HepG2 (cell line): Measurements from ENCODE around the gene MORF4L2. TPM values are rescaled to one million over a fixed set of nuclear protein-coding genes. Genes with fewer than 3 reads are reported as not detected.
A peak's percentile ranks its signal among the peaks of the same experiment; 100 is the strongest.

Experiments used
- AHDC1 ChIP-seq: sonication (generic); formaldehyde crosslinking; IDR thresholded peaks from 2 replicates; pipeline ENCODE4 v1.5.1; 2020; ENCODE audit warnings: mild to moderate bottlenecking, missing genetic modification reagents, borderline replicate concordance
- BRCA1 ChIP-seq: sonication (generic); formaldehyde crosslinking; IDR thresholded peaks from 2 replicates; pipeline ENCODE4 v1.4.0; 2020; ENCODE audit warnings: missing genetic modification reagents
- CBX5 ChIP-seq: sonication (generic); formaldehyde crosslinking; IDR thresholded peaks from 2 replicates; pipeline ENCODE4 v1.4.0; 2020; ENCODE audit warnings: missing genetic modification reagents, borderline replicate concordance
- CEBPG ChIP-seq: IDR thresholded peaks from 2 replicates; pipeline ENCODE4 v1.6.1; 2016
- FOXM1 ChIP-seq: sonication (generic); formaldehyde crosslinking; IDR thresholded peaks from 2 replicates; pipeline ENCODE4 v1.5.0; 2020; ENCODE audit warnings: missing genetic modification reagents
- GABPA ChIP-seq, 2 experiments: IDR thresholded peaks; 2 replicates each; pipeline ENCODE4 v1.6.1; 2011 to 2016; ENCODE audit warnings: low read depth in 2 of 2, low read length in 1 of 2, missing biosample characterization in 1 of 2, missing genetic modification characterization in 1 of 2
- MTA1 ChIP-seq: sonication (generic); formaldehyde crosslinking; IDR thresholded peaks from 2 replicates; pipeline ENCODE4 v1.4.0; 2020; ENCODE audit warnings: missing genetic modification reagents, mild to moderate bottlenecking, borderline replicate concordance
- NFKBIZ ChIP-seq: IDR thresholded peaks from 2 replicates; pipeline ENCODE4 v1.6.1; 2018; ENCODE audit warnings: missing genetic modification reagents, missing compliant biosample characterization
- NR2F1 ChIP-seq, 2 experiments: fragments of 450-650 bp in 1 of 2; formaldehyde crosslinking in 1 of 2; IDR thresholded peaks; 2 replicates each; pipeline versions ENCODE4 v1.5.0 to v1.6.1; 2016 to 2020; ENCODE audit warnings: mild to moderate bottlenecking in 1 of 2, missing compliant biosample characterization in 1 of 2, missing genetic modification reagents in 1 of 2, moderate library complexity in 1 of 2
- SMAD9 ChIP-seq: sonication (generic); formaldehyde crosslinking; IDR thresholded peaks from 2 replicates; pipeline ENCODE4 v1.5.1; 2020; ENCODE audit warnings: mild to moderate bottlenecking, missing genetic modification reagents
- SMARCC2 ChIP-seq: fragments of 450-650 bp; IDR thresholded peaks from 2 replicates; pipeline ENCODE4 v1.6.1; 2017; ENCODE audit warnings: antibody characterized with exemption, mild to moderate bottlenecking
- TFDP1 ChIP-seq: IDR thresholded peaks from 2 replicates; pipeline ENCODE4 v1.6.1; 2016; ENCODE audit warnings: missing compliant biosample characterization, missing genetic modification reagents, borderline replicate concordance
- ZBTB7B ChIP-seq: sonication (generic); formaldehyde crosslinking; IDR thresholded peaks from 2 replicates; pipeline ENCODE4 v1.4.0; 2020; ENCODE audit warnings: missing genetic modification reagents
- ZMYM4 ChIP-seq: sonication (generic); formaldehyde crosslinking; IDR thresholded peaks from 2 replicates; pipeline ENCODE4 v1.8.1; 2023; ENCODE audit warnings: mild to moderate bottlenecking, missing genetic modification reagents
- ZNF232 ChIP-seq: sonication (generic); formaldehyde crosslinking; IDR thresholded peaks from 2 replicates; pipeline ENCODE4 v1.4.0; 2020; ENCODE audit warnings: missing genetic modification reagents, borderline replicate concordance
- ZNF598 ChIP-seq: sonication (generic); formaldehyde crosslinking; IDR thresholded peaks from 2 replicates; pipeline ENCODE4 v1.5.1; 2020; ENCODE audit warnings: mild to moderate bottlenecking, missing genetic modification reagents, borderline replicate concordance
- ZNF616 ChIP-seq: sonication (generic); formaldehyde crosslinking; IDR thresholded peaks from 2 replicates; pipeline ENCODE4 v1.5.0; 2020; ENCODE audit warnings: low read depth, mild to moderate bottlenecking, missing genetic modification reagents
- ZNF672 ChIP-seq: sonication (generic); formaldehyde crosslinking; IDR thresholded peaks from 2 replicates; pipeline ENCODE4 v1.8.1; 2022; ENCODE audit warnings: missing genetic modification reagents
- ZNF761 ChIP-seq: sonication (generic); formaldehyde crosslinking; conservative IDR thresholded peaks from 2 replicates; pipeline ENCODE4 v1.4.0; 2020; ENCODE audit warnings: mild to moderate bottlenecking, missing genetic modification reagents
- polyA plus RNA-seq, 8 experiments: library from polyadenylated mRNA; depleted of rRNA in 3 of 8; stranded (reverse) in 7 of 8; unstranded in 1 of 8; fragments of >200 nt; fragmentation: Illumina TruSeq in 4 of 8; extraction: Trizol in 4 of 8; gene quantifications; 2 replicates each; pipeline versions ENCODE4 v1.2.1 to v1.2.3, GENCODE V29; 2011 to 2016; ENCODE audit warnings: low read depth in 4 of 8, missing spikeins in 1 of 8, mixed read lengths in 1 of 8; ENCODE audit not compliant: insufficient read depth in 1 of 8
- total RNA-seq, 5 experiments: library from RNA; depleted of rRNA; stranded (reverse); fragments of >200 nt; fragmentation: Illumina TruSeq; extraction: Trizol; gene quantifications; 2 replicates each; pipeline ENCODE4 v1.2.3, GENCODE V29; 2016; ENCODE audit warnings: low read depth in 1 of 5
- TF ChIP-seq, protein P1 (sequence below): IDR thresholded peaks from 2 replicates; pipeline ENCODE4 v1.6.1; 2016; ENCODE audit warnings: low read depth, borderline replicate concordance
- TF ChIP-seq, protein P2 (sequence below): sonication (generic); formaldehyde crosslinking; conservative IDR thresholded peaks from 2 replicates; pipeline ENCODE4 v1.4.0; 2020; ENCODE audit warnings: missing genetic modification reagents

Gene MORF4L2
- total and polyA plus RNA-seq, 2 of the 13 experiments (the other 11 are each of a cell fraction or from before 2014, with no cell fraction given) = 358 to 469 TPM

- TF ChIP-seq AHDC1 (CRISPR knock-in tag) = no peak
- no peak for TF ChIP-seq MTA1 (CRISPR knock-in tag)
- no peak for TF ChIP-seq ZNF672 (CRISPR knock-in tag)
- no peak for TF ChIP-seq ZNF598 (CRISPR knock-in tag)
- no peak for TF ChIP-seq SMARCC2
- TF ChIP-seq ZMYM4 (CRISPR knock-in tag) = 0 out of 2 replicates have a peak, but pooled peaks have one; percentile 13
- no peak for TF ChIP-seq GABPA (IDR thresholded peaks at IDR 0.05; ENCODE audit: low read depth, low read length)
- no peak for TF ChIP-seq GABPA (CRISPR knock-in tag; IDR thresholded peaks at IDR 0.05; ENCODE audit: low read depth)
- TF ChIP-seq NR2F1 (CRISPR knock-in tag; IDR thresholded peaks at IDR 0.05) = no peak
- no peak for TF ChIP-seq NFKBIZ
- TF ChIP-seq, protein P1, sequence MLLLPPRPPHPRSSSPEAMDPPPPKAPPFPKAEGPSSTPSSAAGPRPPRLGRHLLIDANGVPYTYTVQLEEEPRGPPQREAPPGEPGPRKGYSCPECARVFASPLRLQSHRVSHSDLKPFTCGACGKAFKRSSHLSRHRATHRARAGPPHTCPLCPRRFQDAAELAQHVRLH (CRISPR knock-in tag) = no peak
- TF ChIP-seq FOXM1 = no peak
- TF ChIP-seq, protein P2, sequence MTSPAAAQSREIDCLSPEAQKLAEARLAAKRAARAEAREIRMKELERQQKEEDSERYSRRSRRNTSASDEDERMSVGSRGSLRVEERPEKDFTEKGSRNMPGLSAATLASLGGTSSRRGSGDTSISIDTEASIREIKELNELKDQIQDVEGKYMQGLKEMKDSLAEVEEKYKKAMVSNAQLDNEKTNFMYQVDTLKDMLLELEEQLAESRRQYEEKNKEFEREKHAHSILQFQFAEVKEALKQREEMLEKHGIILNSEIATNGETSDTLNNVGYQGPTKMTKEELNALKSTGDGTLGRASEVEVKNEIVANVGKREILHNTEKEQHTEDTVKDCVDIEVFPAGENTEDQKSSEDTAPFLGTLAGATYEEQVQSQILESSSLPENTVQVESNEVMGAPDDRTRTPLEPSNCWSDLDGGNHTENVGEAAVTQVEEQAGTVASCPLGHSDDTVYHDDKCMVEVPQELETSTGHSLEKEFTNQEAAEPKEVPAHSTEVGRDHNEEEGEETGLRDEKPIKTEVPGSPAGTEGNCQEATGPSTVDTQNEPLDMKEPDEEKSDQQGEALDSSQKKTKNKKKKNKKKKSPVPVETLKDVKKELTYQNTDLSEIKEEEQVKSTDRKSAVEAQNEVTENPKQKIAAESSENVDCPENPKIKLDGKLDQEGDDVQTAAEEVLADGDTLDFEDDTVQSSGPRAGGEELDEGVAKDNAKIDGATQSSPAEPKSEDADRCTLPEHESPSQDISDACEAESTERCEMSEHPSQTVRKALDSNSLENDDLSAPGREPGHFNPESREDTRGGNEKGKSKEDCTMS = no peak
- no peak for TF ChIP-seq BRCA1 (CRISPR knock-in tag)
- no peak for TF ChIP-seq CEBPG (CRISPR knock-in tag)
- TF ChIP-seq ZNF232 (CRISPR knock-in tag) = no peak
- TF ChIP-seq ZNF761 (CRISPR knock-in tag) = no peak
- peak; percentile 55; the same call in 1 of the 2 replicates for TF ChIP-seq TFDP1
- TF ChIP-seq SMAD9 (CRISPR knock-in tag) = no peak
- no peak for TF ChIP-seq ZBTB7B (CRISPR knock-in tag)
- TF ChIP-seq ZNF616 (CRISPR knock-in tag) = no peak
- no peak for TF ChIP-seq CBX5
These were observed 57.0 kb downstream of the MORF4L2 start (continued) for GRCh38 chrX:103629318-103630170.
